ENCODE measurements around the gene SARDH. TPM values are rescaled to one million over a fixed set of nuclear protein-coding genes. Genes with fewer than 3 reads are reported as not detected.
A peak's percentile ranks its signal among the peaks of the same experiment; 100 is the strongest.

The SARDH gene
- total and polyA plus RNA-seq, 2 of the 13 experiments (the other 11 are each of a cell fraction or from before 2014, with no cell fraction given) = 11.6 to 34.9 TPM

- TF ChIP-seq ZNF382 (CRISPR knock-in tag; IDR thresholded peaks at IDR 0.05; ENCODE audit: borderline replicate concordance) = no peak
- TF ChIP-seq PAX8 (CRISPR knock-in tag; IDR thresholded peaks at IDR 0.05; ENCODE audit: borderline replicate concordance) = 0 out of 2 replicates have a peak, but pooled peaks have one; percentile 74
- TF ChIP-seq KLF16 (CRISPR knock-in tag; IDR thresholded peaks at IDR 0.05) = peak; percentile 51 to 60; a peak in 1 of 4 replicates
- TF ChIP-seq IRF9 (CRISPR knock-in tag; IDR thresholded peaks at IDR 0.05; ENCODE audit: borderline replicate concordance) = 0 out of 2 replicates have a peak, but pooled peaks have one; percentile 75
- TF ChIP-seq ZNF691 (CRISPR knock-in tag; IDR thresholded peaks at IDR 0.05; ENCODE audit: borderline replicate concordance, low read depth) = peak; percentile 82; the same call in 1 of the 2 replicates
- no peak for TF ChIP-seq ZNF720 (CRISPR knock-in tag; IDR thresholded peaks at IDR 0.05)
- TF ChIP-seq GLMP (CRISPR knock-in tag; IDR thresholded peaks at IDR 0.05; ENCODE audit: borderline replicate concordance) = no peak
- TF ChIP-seq CBX5 (CRISPR knock-in tag; IDR thresholded peaks at IDR 0.05; ENCODE audit: borderline replicate concordance) = no peak; the same call in 1 of the 2 replicates
- no peak for TF ChIP-seq ZNF446 (CRISPR knock-in tag; IDR thresholded peaks at IDR 0.05)
- TF ChIP-seq NR2F1 (CRISPR knock-in tag; IDR thresholded peaks at IDR 0.05) = peak; percentile 65 to 77; a peak in 3 of 4 replicates
- TF ChIP-seq MEIS1 (CRISPR knock-in tag; IDR thresholded peaks at IDR 0.05; ENCODE audit: borderline replicate concordance) = peak; percentile 73; the same call in 1 of the 2 replicates
- TF ChIP-seq REL (CRISPR knock-in tag; conservative IDR thresholded peaks at IDR 0.05) = no peak
- peak; percentile 85 for TF ChIP-seq ZNF614 (CRISPR knock-in tag; IDR thresholded peaks at IDR 0.05; ENCODE audit: borderline replicate concordance)
- no peak for TF ChIP-seq FOSL1 (CRISPR knock-in tag; IDR thresholded peaks at IDR 0.05; ENCODE audit: borderline replicate concordance)
- TF ChIP-seq HNF1B (CRISPR knock-in tag; IDR thresholded peaks at IDR 0.05) = peak; percentile 69; the same call in 1 of the 2 replicates
- no peak for TF ChIP-seq ZNF747 (CRISPR knock-in tag; IDR thresholded peaks at IDR 0.05; ENCODE audit: borderline replicate concordance)
- TF ChIP-seq TRAFD1 (CRISPR knock-in tag; IDR thresholded peaks at IDR 0.05; ENCODE audit: borderline replicate concordance) = no peak
- no peak for TF ChIP-seq SYNCRIP (IDR thresholded peaks at IDR 0.05; ENCODE audit: insufficient read depth, low read depth, low read length)
- TF ChIP-seq MED1 (CRISPR knock-in tag; IDR thresholded peaks at IDR 0.05) = peak; percentile 90; the same call in 1 of the 2 replicates
- TF ChIP-seq ZNF775 (CRISPR knock-in tag; IDR thresholded peaks at IDR 0.05; ENCODE audit: borderline replicate concordance) = peak; percentile 79; the same call in 1 of the 2 replicates
- TF ChIP-seq GZF1 (CRISPR knock-in tag; IDR thresholded peaks at IDR 0.05) = no peak
These were observed 1.5 kb upstream of the SARDH start (continued) for GRCh38 chr9:133739408-133740280.
